GM12878 (cell line): Measurements from ENCODE around the gene MTM1. TPM values are rescaled to one million over a fixed set of nuclear protein-coding genes. Genes with fewer than 3 reads are reported as not detected.

Experiments used
- ATAC-seq: fragments of 200-7000 bp; cut with Tn5 transposase; 3 replicates; pipeline ENCODE4 v1.9.1; 2020; ENCODE audit warnings: mild to moderate bottlenecking, moderate library complexity
- BruUV-seq: library from RNA; stranded (reverse); fragments of 400-500 nt; replicated peaks from 2 replicates; lab custom pipeline; 2021; lab: Mats Ljungman, UMichigan
- CTCF ChIA-PET: fragments of 300-600 bp; sonication (Branson Sonifier 250); formaldehyde crosslinking; extraction: SDS; loops from one replicate; lab custom pipeline; 2021; ENCODE audit warnings: inconsistent platforms; lab: Yijun Ruan, JAX
- POLR2A ChIA-PET: fragments of 350-600 bp; formaldehyde crosslinking; extraction: SDS; loops from one replicate; lab custom pipeline; 2021; ENCODE audit warnings: inconsistent platforms; lab: Charles Lee
- RAD21 ChIA-PET: fragments of 300-600 bp; sonication (Branson Sonifier 250); formaldehyde crosslinking; loops from one replicate; lab custom pipeline; 2023; ENCODE audit warnings: antibody characterized with exemption; ENCODE audit not compliant: unreplicated experiment; lab: Charles Lee
- SMC1A ChIA-PET: fragments of 300-600 bp; sonication (Branson Sonifier 250); formaldehyde crosslinking; loops from one replicate; lab custom pipeline; 2023; ENCODE audit not compliant: unreplicated experiment, uncharacterized antibody; lab: Charles Lee
- DNase-seq: peaks from one replicate; pipeline ENCODE4 v3.0.0-alpha.2; 2011; ENCODE audit warnings: low read depth, low spot score
- FAIRE-seq: peaks from 3 replicates; lab custom pipeline; 2011; peaks lifted over from hg19 to GRCh38; lab: Jason Lieb, UNC
- H2AFZ ChIP-seq: 2 replicates; pipeline ENCODE4 v1.6.0; 2011; ENCODE audit warnings: low read depth, low read length, control low read depth; ENCODE audit not compliant: control insufficient read depth
- H3K27ac ChIP-seq: 2 replicates; pipeline ENCODE4 v1.5.1; 2011; ENCODE audit warnings: control low read depth; ENCODE audit not compliant: control insufficient read depth, insufficient read depth
- H3K27me3 ChIP-seq, 2 experiments: replicated peaks in 1 of 2; 2 replicates each; pipeline versions ENCODE4 v1.6.0 to v1.6.1; 2011; ENCODE audit warnings: low read length in 1 of 2; ENCODE audit not compliant: control insufficient read depth in 2 of 2, insufficient read depth in 2 of 2
- H3K36me3 ChIP-seq, 2 experiments: 2 replicates each; pipeline ENCODE4 v1.5.1; 2011; ENCODE audit warnings: low read length in 1 of 2; ENCODE audit not compliant: control insufficient read depth in 2 of 2, insufficient read depth in 2 of 2
- H3K4me1 ChIP-seq: 2 replicates; pipeline ENCODE4 v1.6.1; 2011; ENCODE audit warnings: mild to moderate bottlenecking, low read length, moderate library complexity, mixed read lengths; ENCODE audit not compliant: control insufficient read depth, insufficient read depth
- H3K4me2 ChIP-seq: 2 replicates; pipeline ENCODE4 v1.6.0; 2011; ENCODE audit warnings: control low read depth; ENCODE audit not compliant: control insufficient read depth, insufficient read depth
- H3K4me3 ChIP-seq: fragments of 200-600 bp; sonication (generic); 2 replicates; pipeline ENCODE4 v1.5.1; 2016
- H3K79me2 ChIP-seq: 2 replicates; pipeline ENCODE4 v1.6.0; 2011; ENCODE audit warnings: low read length; ENCODE audit not compliant: control insufficient read depth, insufficient read depth
- H3K9ac ChIP-seq: 2 replicates; pipeline ENCODE4 v1.8.0; 2011; ENCODE audit warnings: low read length, control low read depth, mixed read lengths; ENCODE audit not compliant: control insufficient read depth, insufficient read depth
- H3K9me3 ChIP-seq: replicated peaks from 3 replicates; pipeline ENCODE4 v1.5.1; 2011; ENCODE audit warnings: mild to moderate bottlenecking, low read length; ENCODE audit not compliant: control insufficient read depth, insufficient read depth
- H4K20me1 ChIP-seq: 2 replicates; pipeline ENCODE4 v1.6.0; 2011; ENCODE audit not compliant: control insufficient read depth, insufficient read depth
- CBFB ChIP-seq: IDR thresholded peaks from 2 replicates; pipeline ENCODE4 v1.6.1; 2016; ENCODE audit warnings: antibody characterized with exemption, low read depth
- CHD1 ChIP-seq: IDR thresholded peaks from 2 replicates; pipeline ENCODE4 v1.6.1; 2012; ENCODE audit warnings: low read depth, low read length, improper control_type of control experiment
- DPF2 ChIP-seq: fragments of 450-650 bp; IDR thresholded peaks from 2 replicates; pipeline ENCODE4 v1.6.1; 2017; ENCODE audit warnings: mild to moderate bottlenecking
- KAT2A ChIP-seq: conservative IDR thresholded peaks from 2 replicates; pipeline ENCODE4 v1.6.1; 2011; ENCODE audit warnings: low read depth, low read length; ENCODE audit not compliant: control insufficient read depth
- LARP7 ChIP-seq: fragments of 450-650 bp; IDR thresholded peaks from 2 replicates; pipeline ENCODE4 v1.6.1; 2017; ENCODE audit warnings: mild to moderate bottlenecking
- NFXL1 ChIP-seq: fragments of 450-650 bp; IDR thresholded peaks from 2 replicates; pipeline ENCODE4 v1.6.1; 2017; ENCODE audit warnings: antibody characterized with exemption, mild to moderate bottlenecking, borderline replicate concordance
- POU2F2 ChIP-seq: IDR thresholded peaks from 3 replicates; pipeline ENCODE4 v1.6.1; 2011; ENCODE audit warnings: low read depth, mild to moderate bottlenecking, low read length, borderline replicate concordance
- RELA ChIP-seq: fragments of 450-650 bp; IDR thresholded peaks from 2 replicates; pipeline ENCODE4 v1.8.0; 2014; ENCODE audit warnings: borderline replicate concordance; ENCODE audit not compliant: partially characterized antibody
- SREBF1 ChIP-seq: IDR thresholded peaks from 2 replicates; pipeline ENCODE4 v1.6.1; 2012; ENCODE audit warnings: mild to moderate bottlenecking, low read length
- STAT1 ChIP-seq: fragments of 450-650 bp; conservative IDR thresholded peaks from 2 replicates; pipeline ENCODE4 v1.6.1; 2014; ENCODE audit warnings: antibody characterized with exemption, mild to moderate bottlenecking
- STAT3 ChIP-seq: IDR thresholded peaks from 2 replicates; pipeline ENCODE4 v1.6.1; 2011; ENCODE audit warnings: low read depth, low read length, improper control_type of control experiment
- YBX1 ChIP-seq: fragments of 450-650 bp; IDR thresholded peaks from 2 replicates; pipeline ENCODE4 v1.6.1; 2016; ENCODE audit warnings: antibody characterized with exemption
- ZNF622 ChIP-seq: fragments of 450-650 bp; IDR thresholded peaks from 2 replicates; pipeline ENCODE4 v1.6.1; 2017; ENCODE audit warnings: mild to moderate bottlenecking, inconsistent platforms
- WGBS: methylation state at CpG from one replicate; pipeline ENCODE4 v1.1.6; 2016; ENCODE audit warnings: low lambda C conversion rate; ENCODE audit not compliant: insufficient replicate concordance, insufficient coverage; ENCODE audit errors: missing lambda C conversion rate; 5-methylcytosine and 5-hydroxymethylcytosine counted together
- in situ Hi-C: fragments of 300-500 bp; cut with MboI; formaldehyde crosslinking; loops from 9 replicates; pipeline ENCODE4 v1.14.3; 2018; ENCODE audit warnings: mixed read lengths
- intact Hi-C: fragments of 100-400 bp; cut with micrococcal nuclease; formaldehyde crosslinking; loops from one replicate; pipeline ENCODE4 v1.14.2; 2022; ENCODE audit not compliant: unreplicated experiment
- polyA plus RNA-seq, 11 experiments: library from polyadenylated mRNA; depleted of rRNA in 4 of 11; unstranded in 6 of 11; stranded (reverse) in 5 of 11; fragments of >200 nt; fragmentation: Nextera tagmentation in 4 of 11; fragmentation: Illumina TruSeq in 1 of 11; extraction: Ambion mirVana in 4 of 11; extraction: Trizol in 1 of 11; gene quantifications; 1 replicate in 1 of 11; 2 replicates in 10 of 11; pipeline versions ENCODE4 v1.2.1 to v1.2.3, GENCODE V29; 2011 to 2016; ENCODE audit warnings: inconsistent platforms in 2 of 11, missing spikeins in 2 of 11, low read depth in 1 of 11
- total RNA-seq, 4 experiments: library from RNA; depleted of rRNA in 3 of 4; stranded (reverse); fragments of >200 nt in 3 of 4; fragmentation: Illumina TruSeq in 1 of 4; extraction: Trizol in 1 of 4; gene quantifications; 2 replicates each; pipeline versions ENCODE4 v1.2.1 to v1.2.3, GENCODE V29; 2013 to 2021
- TF ChIP-seq, protein P1 (sequence below): IDR thresholded peaks from 2 replicates; pipeline ENCODE4 v1.6.1; 2012; ENCODE audit warnings: low read depth, low read length, improper control_type of control experiment

MTM1 gene
- total and polyA plus RNA-seq, 10 of the 15 experiments (the other 5 are each of a cell fraction or from before 2014, with no cell fraction given) = 3.9 to 13.3 (median 8.4) TPM

- Histone ChIP-seq H3K36me3 (no peaks in the 10 kb centered on the region), H3K4me1 (no peaks in the 10 kb centered on the region), H3K4me2 (no peak overlapping the region), H3K27me3 (no peaks in the 10 kb centered on the region), H3K4me3 (no peak overlapping the region), H3K27ac (no peak overlapping the region), H4K20me1 (no peaks in the 10 kb centered on the region), H3K79me2 (no peaks in the 10 kb centered on the region), H2AFZ (no peak overlapping the region), H3K9ac (no peak overlapping the region), H3K9me3 (no peaks in the 10 kb centered on the region)
- RAD21 ChIA-PET = no interaction called here
- SMC1A ChIA-PET = no interaction called here
- intact Hi-C loops = no loop called here
- CTCF ChIA-PET = interaction anchor here (2.1 kb wide), 1 partner anchor 16 kb away, joined by 8 read pairs; no protein-coding TSS in a partner anchor
- DNase-seq (no peak), ATAC-seq (no peak), FAIRE-seq (no peak)
- POLR2A ChIA-PET = no interaction called here
- TF ChIP-seq SREBF1 (no peak), RELA (no peak), YBX1 (no peak), ZNF622 (no peak), CBFB (no peak), LARP7 (no peak), STAT3 (no peak), POU2F2 (no peak), NFXL1 (no peak), STAT1 (no peak), DPF2 (no peak), KAT2A (no peak), CHD1 (no peak)
- TF ChIP-seq, protein P1, sequence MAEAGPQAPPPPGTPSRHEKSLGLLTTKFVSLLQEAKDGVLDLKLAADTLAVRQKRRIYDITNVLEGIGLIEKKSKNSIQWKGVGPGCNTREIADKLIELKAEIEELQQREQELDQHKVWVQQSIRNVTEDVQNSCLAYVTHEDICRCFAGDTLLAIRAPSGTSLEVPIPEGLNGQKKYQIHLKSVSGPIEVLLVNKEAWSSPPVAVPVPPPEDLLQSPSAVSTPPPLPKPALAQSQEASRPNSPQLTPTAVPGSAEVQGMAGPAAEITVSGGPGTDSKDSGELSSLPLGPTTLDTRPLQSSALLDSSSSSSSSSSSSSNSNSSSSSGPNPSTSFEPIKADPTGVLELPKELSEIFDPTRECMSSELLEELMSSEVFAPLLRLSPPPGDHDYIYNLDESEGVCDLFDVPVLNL = no peak
- WGBS = 49% methylated on average over 3 of the region's 3 CpGs
- BruUV-seq = no TSS peak
- in situ Hi-C loops = no loop called here
Observed at GRCh38 chrX:150602743-150603142, 34.3 kb downstream of the MTM1 start.
